GM19239 (cell line): Measurements from ENCODE around the gene HEPHL1.
"Not testable (repeated sequence)": the region's sequence is repeated elsewhere in the genome, so short reads cannot be mapped to it uniquely, and the experiment has no call there.

ENCODE experiments used
- DNase-seq: peaks from one replicate; pipeline ENCODE4 v3.0.0; 2011; ENCODE audit warnings: low spot score; ENCODE audit not compliant: insufficient read length
- FAIRE-seq: peaks from 2 replicates; lab custom pipeline; 2011; peaks lifted over from hg19 to GRCh38; lab: Jason Lieb, UNC

The HEPHL1 gene

DNA sequence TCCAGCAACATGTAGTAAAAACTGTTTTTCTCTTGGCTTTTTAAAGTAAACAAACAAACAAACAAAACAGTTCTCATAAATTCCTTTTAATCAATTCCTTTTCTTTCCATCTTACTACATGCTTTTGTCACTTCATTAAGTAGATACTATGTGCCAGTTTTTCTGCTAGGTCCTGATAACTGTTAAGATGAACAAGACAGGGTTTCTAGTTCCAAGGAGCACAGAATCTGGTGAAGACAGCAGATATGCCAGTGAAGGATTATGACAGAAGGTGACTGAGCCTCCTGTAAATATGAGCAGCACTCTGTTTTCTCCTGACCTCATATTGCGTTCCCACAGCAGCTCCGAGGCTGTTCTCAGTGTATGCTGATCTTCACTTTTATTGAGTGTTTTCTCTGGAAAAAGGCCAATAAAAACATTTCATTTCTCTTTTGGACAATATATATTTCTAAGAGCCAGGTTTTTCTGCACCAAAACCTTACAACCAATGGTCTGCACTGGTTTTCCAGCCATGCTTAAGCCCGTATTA lies 45.8 kb downstream of the HEPHL1 start:
- DNase-seq (no peak), FAIRE-seq (no peak)

DNA sequence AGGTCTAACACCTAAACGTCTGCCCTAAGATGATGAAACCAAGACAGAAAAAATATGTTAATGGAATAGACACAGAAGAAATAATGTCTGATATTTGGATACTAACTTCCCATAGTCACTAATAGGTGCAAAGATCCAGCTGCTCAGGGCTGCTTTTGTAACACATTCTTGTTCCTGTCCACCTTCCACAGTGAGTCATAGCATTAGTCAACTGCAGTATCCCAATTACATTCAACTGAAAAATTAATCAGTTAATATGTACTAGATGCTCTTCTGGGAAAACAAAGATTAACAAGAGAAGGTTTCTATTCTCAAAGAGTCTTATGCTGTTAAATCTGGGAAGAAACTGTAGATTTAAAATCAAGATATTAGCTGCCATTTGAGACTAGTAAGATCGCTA lies 47.6 kb downstream of the HEPHL1 start:
- FAIRE-seq (no peak), DNase-seq (no peak)

- no peak for DNase-seq
- FAIRE-seq: no peak
These were observed 56.6 kb downstream of the HEPHL1 start for GRCh38 chr11:94077552-94078293.

- no peak for FAIRE-seq
- no peak for DNase-seq
These were observed 63.0 kb downstream of the HEPHL1 start for GRCh38 chr11:94084164-94084563.

- FAIRE-seq: no peak
- DNase-seq: no peak
These were observed 67.8 kb downstream of the HEPHL1 start for GRCh38 chr11:94088906-94089305.

GRCh38 chr11:94089341-94089740 lies 68.2 kb downstream of the HEPHL1 start:
- no peak for FAIRE-seq
- DNase-seq: no peak

DNA sequence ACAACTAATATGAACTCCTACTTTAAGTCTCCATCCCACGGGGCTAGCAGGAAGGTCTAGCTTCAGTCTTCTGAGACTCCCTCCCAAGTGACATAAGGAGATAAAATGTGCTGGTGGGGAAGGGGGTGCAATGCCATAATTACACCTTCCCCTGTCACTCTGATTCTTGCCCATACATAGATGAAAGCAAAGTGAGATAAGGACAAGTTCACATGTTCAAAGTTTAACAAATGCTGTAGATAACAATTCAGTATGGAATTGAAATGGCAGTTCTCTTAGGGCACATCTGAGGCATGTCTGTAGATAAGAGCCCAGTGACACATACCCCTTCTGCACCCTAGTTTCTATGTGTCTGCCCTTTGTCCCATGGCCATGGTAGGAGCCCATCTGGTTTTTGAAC lies 69.2 kb downstream of the HEPHL1 start:
- FAIRE-seq (no peak), DNase-seq (no peak)

DNA sequence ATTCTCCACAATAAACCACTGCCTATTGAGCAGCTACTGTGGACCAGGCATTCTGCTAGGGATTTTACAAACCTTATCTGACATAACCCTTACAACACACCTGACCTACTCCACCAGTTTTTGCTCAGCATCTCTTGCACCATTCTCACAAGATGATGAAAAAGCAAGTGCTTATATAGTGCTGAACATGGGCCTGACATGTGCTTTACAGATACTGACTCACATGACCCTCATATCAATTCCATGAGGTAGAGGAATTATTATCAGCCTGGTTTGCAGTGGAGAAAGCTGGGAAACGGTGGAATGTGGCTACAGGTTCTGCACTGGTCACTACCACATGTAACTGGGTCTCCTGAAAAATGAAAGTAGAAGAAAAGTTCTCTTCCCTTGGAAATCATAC lies 69.9 kb downstream of the HEPHL1 start:
- DNase-seq: no peak
- no peak for FAIRE-seq

DNA sequence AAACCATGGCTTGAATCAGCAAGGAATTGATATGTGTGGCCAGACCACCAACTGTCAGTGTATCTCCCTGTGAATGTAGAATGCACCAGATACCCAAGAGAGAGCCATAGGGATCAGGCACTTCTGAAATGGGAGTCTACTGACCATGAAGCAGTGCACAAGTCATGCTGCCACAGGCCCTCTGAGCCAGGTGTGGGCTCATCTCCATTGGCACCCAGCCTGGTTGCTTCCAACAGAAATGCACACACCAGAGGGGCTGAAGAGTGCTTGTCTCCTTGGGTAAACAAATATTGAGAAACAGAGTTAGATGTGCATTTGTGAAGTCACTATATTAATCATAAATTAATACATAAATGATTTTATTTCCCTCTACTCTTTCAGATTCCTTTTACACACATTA lies 79.1 kb downstream of the HEPHL1 start:
- FAIRE-seq (no peak), DNase-seq (no peak)

- FAIRE-seq: no peak
- DNase-seq: no peak
These were observed 82.3 kb downstream of the HEPHL1 start for GRCh38 chr11:94103471-94103870.

- no peak for FAIRE-seq
- DNase-seq: no peak
These were observed 83.6 kb downstream of the HEPHL1 start for GRCh38 chr11:94104734-94105133.

DNA sequence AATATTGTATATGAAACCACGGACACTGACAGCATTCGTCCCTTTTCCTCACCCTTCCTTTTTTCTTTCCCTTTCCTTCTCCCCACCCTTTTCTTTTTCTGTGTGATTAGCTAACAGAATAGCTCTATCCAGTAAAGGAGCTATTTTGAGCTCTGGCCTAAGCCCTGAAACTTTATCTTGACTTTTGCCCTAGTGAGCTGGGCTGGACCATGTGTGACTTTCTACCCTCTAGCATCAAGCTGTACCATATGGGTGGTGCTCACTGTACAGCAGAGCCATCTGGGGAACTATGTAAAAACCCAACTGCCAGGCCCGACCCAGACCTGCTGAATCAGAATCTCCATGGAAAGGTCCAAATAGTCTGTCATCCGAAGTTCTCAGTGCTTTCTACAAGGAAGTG lies 85.6 kb downstream of the HEPHL1 start:
- DNase-seq (no peak), FAIRE-seq (no peak)

- DNase-seq: no peak
- no peak for FAIRE-seq
These were observed 86.2 kb downstream of the HEPHL1 start for GRCh38 chr11:94107363-94107762.

- no peak for DNase-seq
- FAIRE-seq: no peak
These were observed 90.1 kb downstream of the HEPHL1 start for GRCh38 chr11:94111241-94111640.

- DNase-seq (no peak), FAIRE-seq (no peak)
These were observed 90.5 kb downstream of the HEPHL1 start for GRCh38 chr11:94111660-94112059.

DNA sequence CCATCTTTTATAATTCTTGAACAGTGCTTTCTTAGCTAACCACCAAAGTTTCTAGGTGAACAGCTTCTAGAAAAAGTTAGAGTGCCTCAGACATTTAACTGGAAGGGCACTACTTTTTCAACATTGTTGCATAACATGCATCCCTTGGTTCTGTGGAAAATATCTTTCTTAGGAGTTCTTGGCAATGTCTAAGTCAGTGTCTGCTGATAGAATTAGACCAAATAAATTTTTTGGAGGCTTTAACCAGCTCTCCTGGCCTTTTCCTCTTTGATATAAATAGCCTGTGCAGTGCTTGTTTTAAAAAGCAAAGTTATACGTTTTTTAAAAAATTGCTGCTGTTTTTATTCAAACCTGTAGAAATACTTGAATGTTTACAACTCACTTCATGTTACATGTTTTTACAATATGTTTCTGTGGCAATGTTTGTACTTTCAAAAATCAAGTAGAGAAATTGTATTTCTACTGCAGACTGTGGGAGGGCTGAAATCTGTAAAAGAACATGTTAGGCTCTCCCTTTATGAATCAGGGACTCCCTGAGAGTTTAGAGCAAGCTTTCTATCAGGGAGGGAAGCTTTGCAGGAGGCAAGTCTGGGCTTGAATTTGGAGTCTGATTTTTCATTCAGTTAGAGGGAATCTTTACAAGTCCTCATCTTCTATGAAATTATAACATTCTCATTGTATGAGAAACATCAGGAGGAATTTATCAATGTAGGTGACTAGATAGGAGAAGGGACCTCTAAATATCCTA lies 91.2 kb downstream of the HEPHL1 start:
- no peak for FAIRE-seq
- DNase-seq: no peak

- FAIRE-seq: no peak
These were observed 96.0 kb downstream of the HEPHL1 start for GRCh38 chr11:94117197-94117574.

GRCh38 chr11:94117871-94118270 lies 96.7 kb downstream of the HEPHL1 start:
- FAIRE-seq (no peak), DNase-seq (no peak)

More at GRCh38 chr11:94117197-94117574, 96.0 kb downstream of the HEPHL1 start:
- no peak for DNase-seq

GRCh38 chr11:94119676-94120075 lies 98.5 kb downstream of the HEPHL1 start:
- FAIRE-seq, DNase-seq: not testable (repeated sequence)

GRCh38 chr11:94120516-94120915 lies 99.4 kb downstream of the HEPHL1 start:
- not testable (repeated sequence) for DNase-seq, FAIRE-seq

DNA sequence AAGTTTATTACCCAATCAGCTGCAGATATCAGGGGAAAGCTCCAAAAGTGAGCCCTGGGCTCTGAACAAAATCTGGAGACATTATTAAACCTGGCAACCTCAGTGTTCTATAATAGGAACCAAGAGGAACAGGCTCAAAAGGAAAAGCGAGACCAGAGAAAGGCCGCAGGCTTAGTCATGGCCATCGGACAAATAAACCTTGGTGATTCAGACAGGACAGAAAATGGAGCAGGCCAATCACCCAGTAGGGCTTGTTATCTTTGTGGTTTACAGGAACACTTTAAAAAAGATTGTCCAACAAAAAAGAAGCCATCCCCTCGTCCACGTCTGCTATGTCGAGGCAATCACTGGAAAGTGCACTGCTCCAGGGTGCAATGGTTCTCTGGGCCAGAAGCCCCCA lies 99.8 kb downstream of the HEPHL1 start:
- FAIRE-seq (no peak), DNase-seq (no peak)
